IMR-90 (cell line): ENCODE data around the gene ANAPC5. TPM values are rescaled to one million over a fixed set of nuclear protein-coding genes. Genes with fewer than 3 reads are reported as not detected.
"Not testable (repeated sequence)": the region's sequence is repeated elsewhere in the genome, so short reads cannot be mapped to it uniquely, and the experiment has no call there.

ENCODE experiments used
- ATAC-seq: fragments of 200-7000 bp; cut with Tn5 transposase; 2 replicates; pipeline ENCODE4 v1.9.1; 2020; ENCODE audit warnings: low read depth, mild to moderate bottlenecking, moderate library complexity
- BruUV-seq: library from RNA; stranded (reverse); fragments of 400-500 nt; replicated peaks from 2 replicates; lab custom pipeline; 2021; lab: Mats Ljungman, UMichigan
- CTCF ChIA-PET: fragments of 300-600 bp; formaldehyde crosslinking; extraction: SDS; loops from one replicate; lab custom pipeline; 2021; ENCODE audit warnings: antibody characterized with exemption; lab: Yijun Ruan, JAX
- POLR2A ChIA-PET: fragments of 300-600 bp; sonication (Branson Sonifier 250); formaldehyde crosslinking; loops from one replicate; lab custom pipeline; 2022; ENCODE audit warnings: antibody characterized with exemption; ENCODE audit not compliant: unreplicated experiment; lab: Charles Lee
- DNase-seq: peaks from one replicate; pipeline ENCODE4 v3.0.0; 2013
- H2AFZ ChIP-seq: replicated peaks from 2 replicates; pipeline ENCODE3; 2013; ENCODE audit warnings: low read length, mild to moderate bottlenecking; ENCODE audit not compliant: poor library complexity
- H2AK5ac ChIP-seq: 2 replicates; pipeline ENCODE4 v1.6.1; 2013; ENCODE audit warnings: low read depth, low read length, inconsistent platforms
- H2AK9ac ChIP-seq: replicated peaks from 2 replicates; pipeline ENCODE3; 2013; ENCODE audit warnings: mild to moderate bottlenecking, low read depth, low read length, moderate library complexity; ENCODE audit not compliant: poor library complexity
- H2BK120ac ChIP-seq: 2 replicates; pipeline ENCODE4 v1.6.1; 2013; ENCODE audit warnings: low read depth, low read length, inconsistent platforms
- H2BK15ac ChIP-seq: 3 replicates; pipeline ENCODE4 v1.6.1; 2013; ENCODE audit warnings: low read depth, low read length, inconsistent platforms
- H2BK20ac ChIP-seq: 2 replicates; pipeline ENCODE4 v1.6.1; 2013; ENCODE audit warnings: low read depth, mild to moderate bottlenecking, inconsistent platforms, low read length, moderate library complexity
- H2BK5ac ChIP-seq: 2 replicates; pipeline ENCODE4 v1.6.1; 2013; ENCODE audit warnings: mild to moderate bottlenecking, low read depth, low read length, inconsistent platforms; ENCODE audit not compliant: poor library complexity, severe bottlenecking
- H3K14ac ChIP-seq: replicated peaks from 2 replicates; pipeline ENCODE4 v1.6.1; 2013; ENCODE audit warnings: low read depth, low read length, inconsistent platforms
- H3K18ac ChIP-seq: 2 replicates; pipeline ENCODE4 v1.6.1; 2013; ENCODE audit warnings: low read depth, low read length, control low read depth
- H3K23ac ChIP-seq: 2 replicates; pipeline ENCODE4 v1.6.1; 2013; ENCODE audit warnings: low read depth, low read length, inconsistent platforms
- H3K27ac ChIP-seq: 2 replicates; pipeline ENCODE4 v1.5.1; 2013; ENCODE audit warnings: mild to moderate bottlenecking, control low read depth, low read length; ENCODE audit not compliant: insufficient read depth
- H3K27me3 ChIP-seq: 2 replicates; pipeline ENCODE4 v1.6.1; 2013; ENCODE audit warnings: low read length; ENCODE audit not compliant: control insufficient read depth, insufficient read depth
- H3K36me3 ChIP-seq: 2 replicates; pipeline ENCODE4 v1.6.1; 2013; ENCODE audit warnings: low read length, mixed read lengths; ENCODE audit not compliant: control insufficient read depth, insufficient read depth
- H3K4ac ChIP-seq: 2 replicates; pipeline ENCODE4 v1.6.1; 2013; ENCODE audit warnings: low read depth, low read length, inconsistent platforms
- H3K4me1 ChIP-seq: 2 replicates; pipeline ENCODE4 v1.6.1; 2013; ENCODE audit warnings: low read length, mixed read lengths; ENCODE audit not compliant: control insufficient read depth, insufficient read depth
- H3K4me2 ChIP-seq: 2 replicates; pipeline ENCODE4 v1.6.1; 2013; ENCODE audit warnings: low read depth, mild to moderate bottlenecking, control low read depth, low read length, moderate library complexity
- H3K4me3 ChIP-seq: 2 replicates; pipeline ENCODE4 v1.5.1; 2013; ENCODE audit warnings: low read depth, mild to moderate bottlenecking, control low read depth, low read length, moderate library complexity; ENCODE audit not compliant: insufficient read depth
- H3K56ac ChIP-seq: 2 replicates; pipeline ENCODE4 v1.6.1; 2013; ENCODE audit warnings: low read length, inconsistent platforms; ENCODE audit not compliant: insufficient read depth; ENCODE audit errors: extremely low read depth
- H3K79me1 ChIP-seq, 2 experiments: 2 replicates each; pipeline ENCODE4 v1.6.1; 2013; ENCODE audit warnings: low read length in 2 of 2, inconsistent platforms in 1 of 2, low read depth in 1 of 2
- H3K9ac ChIP-seq: 2 replicates; pipeline ENCODE4 v1.6.1; 2013; ENCODE audit warnings: low read depth, low read length, control low read depth
- H3K9me1 ChIP-seq: 2 replicates; pipeline ENCODE4 v1.6.1; 2013; ENCODE audit warnings: low read length, inconsistent platforms; ENCODE audit not compliant: insufficient read depth
- H3K9me3 ChIP-seq: 2 replicates; pipeline ENCODE4 v1.6.1; 2013; ENCODE audit warnings: low read length; ENCODE audit not compliant: control insufficient read depth, insufficient read depth
- H4K20me1 ChIP-seq: 2 replicates; pipeline ENCODE4 v1.6.1; 2013; ENCODE audit warnings: low read length, inconsistent platforms; ENCODE audit not compliant: insufficient read depth
- H4K5ac ChIP-seq: 2 replicates; pipeline ENCODE4 v1.6.1; 2013; ENCODE audit warnings: mild to moderate bottlenecking, low read depth, low read length, control low read depth
- H4K8ac ChIP-seq, 2 experiments: 2 replicates each; pipeline ENCODE4 v1.6.1; 2013; ENCODE audit warnings: low read depth in 2 of 2, low read length in 2 of 2, control low read depth in 1 of 2, inconsistent platforms in 1 of 2
- H4K91ac ChIP-seq: 2 replicates; pipeline ENCODE4 v1.6.1; 2013; ENCODE audit warnings: low read depth, low read length, inconsistent platforms; ENCODE audit not compliant: insufficient read depth
- POLR2A ChIP-seq: IDR thresholded peaks from 2 replicates; pipeline ENCODE4 v1.6.1; 2012; ENCODE audit warnings: mild to moderate bottlenecking, low read depth, low read length
- RCOR1 ChIP-seq: IDR thresholded peaks from 2 replicates; pipeline ENCODE4 v1.6.1; 2012; ENCODE audit warnings: mild to moderate bottlenecking, low read length, improper control_type of control experiment; ENCODE audit not compliant: insufficient replicate concordance
- WGBS, 2 experiments: methylation state at CpG; one replicate each; pipeline versions ENCODE4 v1.1.5 to v1.1.7; 2013; ENCODE audit warnings: missing lambda C conversion rate in 2 of 2; ENCODE audit not compliant: insufficient read length in 1 of 2; ENCODE audit errors: extremely low coverage in 2 of 2; 5-methylcytosine and 5-hydroxymethylcytosine counted together
- dilution Hi-C: fragments of 300-500 bp; cut with HindIII; formaldehyde crosslinking; loops from one replicate; pipeline ENCODE4 v1.14.3; 2018; ENCODE audit warnings: low sequenced_read_pairs; ENCODE audit not compliant: unreplicated experiment
- in situ Hi-C: fragments of 300-500 bp; cut with MboI; formaldehyde crosslinking; loops from 3 replicates; pipeline ENCODE4 v1.14.3; 2019; ENCODE audit warnings: low sequenced_read_pairs, inconsistent platforms, mixed read lengths
- intact Hi-C: fragments of 100-400 bp; cut with micrococcal nuclease; formaldehyde crosslinking; loops from 2 replicates; pipeline ENCODE4 v1.10.0; 2022
- polyA plus RNA-seq, 3 experiments: library from polyadenylated mRNA; depleted of rRNA; stranded (reverse); fragments of >200 nt; gene quantifications; 2 replicates each; pipeline ENCODE4 v1.2.3, GENCODE V29; 2012; ENCODE audit warnings: low replicate concordance in 1 of 3
- total RNA-seq: library from RNA; depleted of rRNA; stranded (reverse); fragments of >200 nt; gene quantifications from 2 replicates; pipeline ENCODE4 v1.2.3, GENCODE V29; 2012

Gene ANAPC5
- total and polyA plus RNA-seq, 2 of the 4 experiments (the other 2 are of a cell fraction): 157 to 211 TPM

GRCh38 chr12:121314431-121314830, 37.8 kb downstream of the ANAPC5 start:
- H3K27me3 ChIP-seq: no peaks in the 10 kb centered on the region
- H3K18ac ChIP-seq: no peak overlapping the region
- H3K9me3 ChIP-seq: no peaks in the 10 kb centered on the region
- no peak for ATAC-seq
- no peak overlapping the region for H2AK9ac ChIP-seq
- no peak overlapping the region for H2AFZ ChIP-seq
- H3K23ac ChIP-seq: no peak overlapping the region
- peaks cover 4% of the 10 kb centered on the region; the same call in 1 of the 2 replicates for H4K20me1 ChIP-seq
- H3K4me3 ChIP-seq: no peak overlapping the region
- intact Hi-C loops: no loop called here
- TF ChIP-seq RCOR1 (no peak), POLR2A (no peak)
- H3K9me1 ChIP-seq: no peaks in the 10 kb centered on the region
- ChIA-PET CTCF (no interaction called here), POLR2A (no interaction called here)
- peaks cover 7 to 22% of the 10 kb centered on the region in 2 experiments for H3K79me1 ChIP-seq
- H3K14ac ChIP-seq: no peak overlapping the region
- no peak for DNase-seq
- no peak overlapping the region for H4K5ac ChIP-seq
- H4K91ac ChIP-seq: no peak overlapping the region
- H2AK5ac ChIP-seq: no peak overlapping the region
- peaks cover 28% of the 10 kb centered on the region for H3K36me3 ChIP-seq
- no peak overlapping the region for H2BK5ac ChIP-seq
- no TSS peak for BruUV-seq
- in situ Hi-C loops: no loop called here
- no peak overlapping the region for H3K27ac ChIP-seq
- WGBS, 2 experiments: 100% methylated on average over 1 of the region's 3 CpGs; no CpG with 5 or more reads in 1 of the 2 experiments
- dilution Hi-C loops: no loop called here
- H3K9ac ChIP-seq: no peak overlapping the region
- H4K8ac ChIP-seq: no peak overlapping the region
- H3K4me2 ChIP-seq: no peak overlapping the region
- H3K4me1 ChIP-seq: no peaks in the 10 kb centered on the region
- no peak overlapping the region for H3K4ac ChIP-seq
- H2BK120ac ChIP-seq: no peak overlapping the region
- no peak overlapping the region for H2BK15ac ChIP-seq
- H2BK20ac ChIP-seq: no peak overlapping the region
- H3K56ac ChIP-seq: no peak overlapping the region

- H2AFZ ChIP-seq, H3K4ac ChIP-seq, in situ Hi-C loops, H2BK5ac ChIP-seq, H3K9ac ChIP-seq, H4K91ac ChIP-seq, H3K14ac ChIP-seq, H2BK15ac ChIP-seq, H3K4me2 ChIP-seq, H2BK120ac ChIP-seq, H3K18ac ChIP-seq, H3K4me3 ChIP-seq, H4K20me1 ChIP-seq, H3K9me3 ChIP-seq, BruUV-seq, H2AK5ac ChIP-seq, H3K56ac ChIP-seq, CTCF ChIA-PET, DNase-seq, H3K23ac ChIP-seq, ATAC-seq, H3K9me1 ChIP-seq, H2BK20ac ChIP-seq, H3K4me1 ChIP-seq, H3K27ac ChIP-seq, intact Hi-C loops, H2AK9ac ChIP-seq, H4K8ac ChIP-seq, POLR2A ChIA-PET, H3K27me3 ChIP-seq, dilution Hi-C loops, H4K5ac ChIP-seq: not testable (repeated sequence)
- Histone ChIP-seq H3K36me3 (peaks cover 21% of the 10 kb centered on the region), H3K79me1 (peaks cover 7 to 19% of the 10 kb centered on the region in 2 experiments)
- no CpG with 5 or more reads among the region's 1 CpG for WGBS, 2 experiments
Observed at GRCh38 chr12:121310231-121310630, 42.0 kb downstream of the ANAPC5 start.
